ENCODE data around the gene GZF1.

DNA sequence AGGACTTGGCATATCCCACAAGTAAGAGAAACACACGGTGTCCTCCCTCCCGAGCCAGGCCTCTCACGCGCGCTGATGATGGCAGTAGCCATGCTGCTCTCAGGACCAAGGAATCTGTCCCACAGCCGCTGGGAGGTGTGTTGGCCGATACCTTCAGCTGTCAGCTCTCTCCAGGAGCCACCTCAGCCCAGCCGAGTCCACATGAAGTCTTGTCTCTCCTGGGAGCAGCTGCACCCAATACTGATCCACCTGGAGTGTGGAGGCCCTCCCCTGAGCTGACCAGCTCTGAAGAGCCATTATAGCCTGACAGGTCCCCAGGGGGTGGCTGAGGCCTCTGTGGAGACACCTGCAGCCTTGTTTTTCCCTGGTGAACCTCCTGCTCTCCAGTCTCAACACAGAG, 35.2 kb upstream of the GZF1 start:
- TF ChIP-seq, protein P1, sequence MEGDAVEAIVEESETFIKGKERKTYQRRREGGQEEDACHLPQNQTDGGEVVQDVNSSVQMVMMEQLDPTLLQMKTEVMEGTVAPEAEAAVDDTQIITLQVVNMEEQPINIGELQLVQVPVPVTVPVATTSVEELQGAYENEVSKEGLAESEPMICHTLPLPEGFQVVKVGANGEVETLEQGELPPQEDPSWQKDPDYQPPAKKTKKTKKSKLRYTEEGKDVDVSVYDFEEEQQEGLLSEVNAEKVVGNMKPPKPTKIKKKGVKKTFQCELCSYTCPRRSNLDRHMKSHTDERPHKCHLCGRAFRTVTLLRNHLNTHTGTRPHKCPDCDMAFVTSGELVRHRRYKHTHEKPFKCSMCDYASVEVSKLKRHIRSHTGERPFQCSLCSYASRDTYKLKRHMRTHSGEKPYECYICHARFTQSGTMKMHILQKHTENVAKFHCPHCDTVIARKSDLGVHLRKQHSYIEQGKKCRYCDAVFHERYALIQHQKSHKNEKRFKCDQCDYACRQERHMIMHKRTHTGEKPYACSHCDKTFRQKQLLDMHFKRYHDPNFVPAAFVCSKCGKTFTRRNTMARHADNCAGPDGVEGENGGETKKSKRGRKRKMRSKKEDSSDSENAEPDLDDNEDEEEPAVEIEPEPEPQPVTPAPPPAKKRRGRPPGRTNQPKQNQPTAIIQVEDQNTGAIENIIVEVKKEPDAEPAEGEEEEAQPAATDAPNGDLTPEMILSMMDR (IDR thresholded peaks at IDR 0.05) = no peak
- TF ChIP-seq POLR2A (IDR thresholded peaks at IDR 0.05) = no peak
- no peak for TF ChIP-seq EP300 (IDR thresholded peaks at IDR 0.05)

All from ovary (tissue), 3 donors.